NCI-H2196 treated with DMSO at 0.1 percent for 48 hours (cell line): ENCODE results near the gene DCAF5.
"Not testable (repeated sequence)": the region's sequence is repeated elsewhere in the genome, so short reads cannot be mapped to it uniquely, and the experiment has no call there.

Source experiments
- DNase-seq: peaks from one replicate; lab custom pipeline; 2025; ENCODE audit not compliant: unreplicated experiment; lab: John Stamatoyannopoulos, UW

Gene DCAF5

GRCh38 chr14:69076341-69076740 lies 76.6 kb downstream of the DCAF5 start:
- DNase-seq = no peak

GRCh38 chr14:69073915-69074314 lies 79.0 kb downstream of the DCAF5 start:
- no peak for DNase-seq

DNA sequence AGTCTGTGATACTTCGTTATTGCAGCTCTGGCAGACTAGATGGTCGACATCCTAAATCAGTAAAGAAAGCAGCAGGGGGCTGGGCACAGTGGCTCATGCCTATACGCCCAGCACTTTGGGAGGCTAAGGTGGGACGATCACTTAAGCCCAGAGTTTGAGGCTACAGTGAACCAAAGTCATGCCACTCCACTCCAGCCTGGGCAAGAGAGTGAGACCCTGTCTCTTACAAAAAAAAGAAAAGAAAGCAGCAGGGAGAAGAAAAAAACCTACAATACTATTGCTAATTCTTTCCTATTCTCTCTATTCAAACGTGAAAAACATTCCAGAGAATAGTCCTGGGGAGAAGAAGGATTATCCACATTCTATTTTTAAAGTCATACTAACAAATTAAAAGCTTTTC lies 79.5 kb downstream of the DCAF5 start:
- DNase-seq = no peak

GRCh38 chr14:69072584-69072983 lies 80.3 kb downstream of the DCAF5 start:
- no peak for DNase-seq

- no peak for DNase-seq
Observed at GRCh38 chr14:69068744-69069421, 84.0 kb downstream of the DCAF5 start.

DNA sequence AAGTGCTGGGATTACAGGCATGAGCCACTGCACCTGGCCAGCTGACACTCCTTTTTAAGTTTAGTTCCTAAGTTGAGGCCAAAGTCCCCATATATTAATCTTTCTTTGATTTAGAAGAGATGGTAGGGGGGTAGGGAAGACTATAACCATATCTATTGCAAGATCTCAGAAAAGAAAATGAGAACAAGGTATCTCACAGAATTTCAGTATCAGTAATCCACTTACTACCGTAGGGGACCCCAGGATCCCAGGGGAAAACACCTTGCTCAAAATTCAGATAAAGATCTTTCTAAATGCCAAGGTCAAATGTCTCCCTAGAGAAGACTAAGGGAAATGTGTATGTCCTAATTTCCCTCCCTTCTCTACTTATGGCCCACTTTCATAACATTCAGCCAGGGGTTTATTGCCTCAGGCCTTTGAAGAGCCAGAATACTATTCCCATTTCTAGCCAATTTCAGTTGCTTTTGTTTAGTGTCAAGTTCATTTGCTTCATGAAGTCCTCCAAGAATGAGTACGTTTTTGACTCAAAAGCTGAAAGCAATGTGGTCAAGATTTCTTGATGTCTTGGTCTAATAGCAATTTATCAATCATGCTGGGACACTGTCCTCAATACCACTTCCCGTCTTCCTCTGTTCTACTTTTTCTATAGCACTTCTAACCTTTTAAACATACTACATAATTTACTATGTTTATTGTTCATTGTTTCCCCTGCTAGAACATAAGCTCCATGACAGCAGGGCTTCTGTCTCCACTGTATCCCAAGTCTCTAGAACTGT lies 86.3 kb downstream of the DCAF5 start:
- DNase-seq = no peak

GRCh38 chr14:69065934-69066333 lies 87.0 kb downstream of the DCAF5 start:
- DNase-seq = not testable (repeated sequence)

- no peak for DNase-seq
Observed at GRCh38 chr14:69064596-69064995, 88.3 kb downstream of the DCAF5 start.

DNA sequence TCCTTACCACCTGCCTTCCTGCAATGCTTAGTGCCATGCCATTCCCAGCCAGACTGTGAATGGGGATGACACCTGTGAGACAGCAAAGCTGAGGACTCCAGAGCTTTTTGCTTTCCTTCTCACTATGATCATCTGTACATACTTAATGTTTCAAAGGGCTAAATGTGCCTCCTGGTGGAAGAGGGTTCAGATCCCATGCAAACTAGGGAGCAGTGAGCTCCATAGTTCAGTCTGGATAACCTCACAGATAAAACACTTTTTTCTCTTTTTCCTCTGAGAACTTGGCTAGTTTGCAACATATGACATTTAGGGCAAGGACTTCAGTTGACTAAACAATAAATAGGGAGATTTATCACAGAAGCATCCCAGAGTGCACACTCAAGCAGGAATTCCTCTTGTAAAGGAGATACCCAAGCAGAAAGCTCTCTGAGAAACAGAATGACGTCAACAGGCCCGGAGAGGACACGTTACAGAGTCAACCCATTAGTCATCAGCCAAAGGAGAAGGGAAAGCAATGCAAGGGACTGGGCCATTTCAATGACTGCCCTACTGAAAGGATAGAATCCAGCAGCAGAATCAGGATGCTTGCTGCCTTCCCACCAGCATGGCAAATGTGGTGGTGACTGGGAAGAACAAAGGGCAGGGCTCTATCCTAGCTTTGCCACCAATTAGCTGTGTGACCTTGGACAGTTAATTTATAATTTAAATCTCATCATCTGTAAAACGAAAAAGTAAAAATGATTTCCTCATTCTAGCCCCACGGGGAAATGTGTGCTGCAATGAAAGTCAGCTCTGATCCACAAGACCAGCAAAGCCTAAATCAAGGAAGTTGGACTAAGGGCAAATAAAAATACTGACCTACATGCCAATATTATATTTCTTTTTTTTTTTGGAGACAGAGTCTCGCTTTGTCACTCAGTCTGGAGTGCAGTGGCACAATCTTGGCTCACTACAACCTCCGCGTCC lies 93.0 kb downstream of the DCAF5 start:
- no peak for DNase-seq

GRCh38 chr14:69055999-69056788 lies 96.7 kb downstream of the DCAF5 start:
- no peak for DNase-seq

DNA sequence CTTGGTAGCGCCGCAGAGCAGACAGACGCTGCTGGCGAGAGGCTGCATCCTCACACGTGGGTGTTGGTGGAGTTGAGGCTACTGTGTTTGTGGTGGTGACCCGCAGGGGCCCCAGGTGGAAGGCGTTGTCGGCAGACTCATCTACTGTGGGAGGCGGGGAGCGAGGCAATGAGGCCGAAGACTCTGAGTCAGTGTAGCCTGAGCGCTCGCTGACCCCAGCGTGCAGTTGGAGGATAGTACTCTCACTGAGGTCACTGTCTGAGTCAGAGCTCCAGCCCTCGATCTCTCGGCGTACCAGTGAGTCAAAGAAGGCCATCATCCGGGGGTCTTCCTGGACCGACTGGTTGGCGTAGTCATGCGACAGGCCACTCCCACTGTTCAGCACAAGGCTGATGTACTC lies 97.8 kb downstream of the DCAF5 start:
- DNase-seq = no peak

GRCh38 chr14:69054030-69054429 lies 98.9 kb downstream of the DCAF5 start:
- DNase-seq = no peak

GRCh38 chr14:69052181-69052601 lies 100.7 kb downstream of the DCAF5 start:
- DNase-seq = no peak

DNA sequence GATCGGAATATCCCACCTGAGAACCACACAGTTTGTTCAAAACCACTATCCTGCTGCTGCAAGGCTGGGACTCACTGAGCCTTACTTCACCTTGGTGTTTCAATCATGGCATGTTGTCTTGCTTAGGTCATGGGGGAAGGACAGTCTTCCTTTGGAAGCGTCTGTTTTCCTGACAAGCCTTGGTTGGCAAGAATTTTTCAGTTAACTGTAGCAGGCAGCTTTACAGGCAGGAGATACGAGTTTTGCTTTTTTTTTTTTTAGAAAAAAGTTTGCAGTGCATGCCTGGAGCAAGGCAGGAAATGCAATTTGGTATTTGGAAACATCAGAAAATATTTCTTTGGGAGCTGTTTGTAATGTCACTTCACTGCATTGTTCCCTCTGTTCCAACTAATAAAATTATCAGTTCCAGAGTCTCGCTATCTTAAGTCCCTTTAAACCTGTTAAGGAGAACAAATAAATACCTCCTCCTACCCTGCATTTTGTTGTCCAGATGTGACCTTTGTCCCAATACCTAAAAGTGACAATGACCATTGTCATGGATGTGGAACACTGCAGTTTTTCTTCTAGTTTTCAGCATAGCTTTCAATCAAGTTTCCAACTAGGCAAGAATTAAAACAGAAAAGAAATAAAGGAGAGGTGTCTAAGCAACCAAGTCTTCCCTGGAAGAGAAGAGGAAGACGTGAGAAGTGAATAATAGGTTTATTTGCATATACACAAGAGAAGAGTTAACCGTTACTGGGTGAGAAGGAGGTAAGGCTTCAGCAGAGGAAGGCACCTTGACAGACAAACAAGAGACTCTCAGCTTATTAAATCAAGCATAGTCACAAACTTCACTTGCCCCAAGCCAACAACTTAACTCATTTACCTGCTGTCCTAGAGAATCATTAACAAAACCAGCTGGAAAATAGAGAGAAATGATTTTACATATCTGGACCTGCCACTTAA lies 102.4 kb downstream of the DCAF5 start:
- no peak for DNase-seq

DNA sequence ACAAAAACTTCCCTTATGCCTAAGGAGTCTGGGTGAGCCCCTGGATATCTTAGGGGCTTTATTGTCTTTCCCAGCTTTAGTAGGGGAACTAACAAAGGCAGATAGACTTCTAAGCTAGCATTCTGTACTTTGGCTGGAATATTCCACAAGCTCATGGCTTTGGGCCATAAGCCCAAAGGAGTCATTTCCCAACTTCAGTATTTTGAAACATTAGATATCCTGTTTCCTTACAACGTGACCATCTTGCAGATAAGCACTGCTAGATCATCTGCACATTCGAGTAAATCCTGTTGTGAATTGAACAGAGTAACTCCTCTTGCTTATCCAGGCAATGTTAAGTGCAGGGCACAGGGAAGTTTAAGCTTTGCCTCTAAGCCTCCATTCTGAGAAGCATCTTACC lies 103.2 kb downstream of the DCAF5 start:
- no peak for DNase-seq

DNA sequence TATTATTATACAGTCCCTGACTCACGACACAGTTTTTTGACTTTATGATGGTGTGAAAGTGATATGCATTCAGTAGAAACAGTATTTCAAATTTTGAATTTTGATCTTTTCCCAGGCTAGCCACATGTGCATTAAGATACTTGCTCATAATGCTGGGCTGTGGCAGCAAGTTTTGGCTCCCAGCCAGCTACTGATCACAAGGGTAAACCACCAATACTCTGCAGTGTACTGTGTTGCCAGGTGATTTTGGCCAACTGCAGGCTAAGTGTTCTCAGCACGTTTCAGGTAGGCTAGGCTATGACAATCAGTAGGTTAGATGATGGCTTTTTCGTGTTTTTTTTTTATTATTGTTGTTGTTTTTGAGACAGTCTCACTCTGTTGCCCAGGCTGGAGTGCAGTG lies 104.5 kb downstream of the DCAF5 start:
- peak; percentile 13 for DNase-seq

DNA sequence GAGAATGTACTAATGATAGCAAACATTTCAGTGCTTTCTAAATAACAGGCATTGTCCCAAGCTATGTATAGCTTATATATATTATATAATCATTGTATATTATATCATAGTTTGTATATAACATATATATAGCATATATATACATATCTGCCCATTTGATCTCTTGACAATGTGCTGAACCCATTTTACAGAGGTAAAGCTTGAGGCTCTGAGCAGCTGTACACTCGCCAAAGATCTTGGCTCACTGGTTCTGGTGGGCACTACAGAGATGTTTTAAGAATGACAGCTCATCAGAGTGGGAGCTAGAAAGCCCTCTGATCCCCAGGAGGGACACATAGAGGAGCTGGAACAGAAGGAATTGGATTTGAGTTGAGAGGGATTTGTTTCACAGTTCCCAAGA lies 105.7 kb downstream of the DCAF5 start:
- no peak for DNase-seq

DNA sequence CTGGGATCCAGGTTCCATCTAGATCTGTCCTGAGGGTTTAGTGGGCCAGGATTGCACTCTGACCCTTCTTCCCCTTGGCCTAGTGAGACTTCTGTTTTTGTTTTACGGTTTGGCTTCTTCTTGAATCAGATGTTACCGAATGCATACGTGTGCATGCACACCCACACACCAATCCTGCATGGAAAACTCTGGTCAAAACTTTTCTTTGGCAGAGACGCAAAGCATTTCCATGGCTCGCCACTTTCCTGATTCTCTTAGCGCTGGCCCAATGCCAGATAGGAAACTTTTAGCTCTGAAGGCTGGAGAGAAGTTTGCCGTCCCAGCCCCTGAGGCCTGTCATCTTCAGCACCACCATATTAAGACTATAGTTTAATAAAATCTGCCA lies 106.5 kb downstream of the DCAF5 start:
- no peak for DNase-seq

DNA sequence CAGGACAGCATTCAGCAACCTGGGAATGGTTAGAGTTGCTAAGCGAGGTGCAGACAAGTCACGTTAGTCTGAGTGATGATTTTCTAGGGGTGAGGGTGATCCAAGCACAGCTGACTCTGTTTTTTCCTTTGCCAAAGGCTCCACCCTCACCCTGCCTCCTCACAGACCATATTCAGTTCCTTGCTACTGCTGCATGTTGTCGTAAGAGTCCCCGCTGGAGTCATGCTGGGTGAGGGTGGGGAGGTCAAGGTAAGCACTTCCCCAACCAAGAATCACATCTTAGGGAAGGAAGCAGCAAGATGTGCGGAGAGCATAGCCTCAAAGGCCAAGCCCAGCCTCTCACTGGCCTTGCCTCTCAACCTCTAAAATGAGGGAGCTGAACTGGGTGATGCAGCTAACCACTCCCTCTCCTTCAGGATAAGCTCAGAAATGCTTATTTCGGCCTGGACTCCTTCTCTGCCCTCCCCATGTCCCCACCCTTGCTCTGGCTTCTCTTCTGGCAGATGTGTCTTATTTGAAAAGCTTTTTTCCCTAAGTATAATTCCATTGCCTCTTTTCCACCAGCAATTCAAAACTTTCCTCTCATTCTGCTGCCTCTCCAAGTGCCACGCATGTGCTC lies 107.0 kb downstream of the DCAF5 start:
- DNase-seq = no peak
